ENCODE results near the gene MANF.

The MANF gene

GRCh38 chr3:51429138-51429537 is 44.0 kb downstream of the MANF start:
- no peak for TF ChIP-seq POLR2AphosphoS5 (IDR thresholded peaks at IDR 0.05; ENCODE audit: low read depth, low read length)
- TF ChIP-seq FOXP2 (optimal IDR thresholded peaks at IDR 0.05; ENCODE audit: borderline replicate concordance, extremely low read depth, extremely low read length, insufficient read depth) = no peak
- TF ChIP-seq SIN3A (IDR thresholded peaks at IDR 0.05; ENCODE audit: borderline replicate concordance, insufficient read depth, low read length) = no peak
- TF ChIP-seq TAF1 (IDR thresholded peaks at IDR 0.05; ENCODE audit: borderline replicate concordance, insufficient read depth, low read length) = no peak
- no peak for TF ChIP-seq REST (IDR thresholded peaks at IDR 0.05; ENCODE audit: insufficient read depth in 1 of 2, low read depth in 2 of 2, low read length in 2 of 2)

- no peak for TF ChIP-seq TAF1 (IDR thresholded peaks at IDR 0.05; ENCODE audit: borderline replicate concordance, insufficient read depth, low read length)
- TF ChIP-seq POLR2AphosphoS5 (IDR thresholded peaks at IDR 0.05; ENCODE audit: low read depth, low read length) = no peak
- no peak for TF ChIP-seq SIN3A (IDR thresholded peaks at IDR 0.05; ENCODE audit: borderline replicate concordance, insufficient read depth, low read length)
- TF ChIP-seq REST (IDR thresholded peaks at IDR 0.05; ENCODE audit: insufficient read depth in 1 of 2, low read depth in 2 of 2, low read length in 2 of 2) = no peak
- no peak for TF ChIP-seq FOXP2 (optimal IDR thresholded peaks at IDR 0.05; ENCODE audit: borderline replicate concordance, extremely low read depth, extremely low read length, insufficient read depth)
Observed at GRCh38 chr3:51434110-51434509, 49.0 kb downstream of the MANF start.

- TF ChIP-seq POLR2AphosphoS5 (IDR thresholded peaks at IDR 0.05; ENCODE audit: low read depth, low read length) (no peak), SIN3A (IDR thresholded peaks at IDR 0.05; ENCODE audit: borderline replicate concordance, insufficient read depth, low read length) (no peak), TAF1 (IDR thresholded peaks at IDR 0.05; ENCODE audit: borderline replicate concordance, insufficient read depth, low read length) (no peak), REST (IDR thresholded peaks at IDR 0.05; ENCODE audit: insufficient read depth in 1 of 2, low read depth in 2 of 2, low read length in 2 of 2) (no peak), FOXP2 (optimal IDR thresholded peaks at IDR 0.05; ENCODE audit: borderline replicate concordance, extremely low read depth, extremely low read length, insufficient read depth) (no peak)
Observed at GRCh38 chr3:51434746-51435327, 49.7 kb downstream of the MANF start.

GRCh38 chr3:51436998-51437639 is 52.0 kb downstream of the MANF start:
- TF ChIP-seq TAF1 (IDR thresholded peaks at IDR 0.05; ENCODE audit: borderline replicate concordance, insufficient read depth, low read length) (no peak), REST (IDR thresholded peaks at IDR 0.05; ENCODE audit: insufficient read depth in 1 of 2, low read depth in 2 of 2, low read length in 2 of 2) (no peak), SIN3A (IDR thresholded peaks at IDR 0.05; ENCODE audit: borderline replicate concordance, insufficient read depth, low read length) (no peak), FOXP2 (optimal IDR thresholded peaks at IDR 0.05; ENCODE audit: borderline replicate concordance, extremely low read depth, extremely low read length, insufficient read depth) (no peak), POLR2AphosphoS5 (IDR thresholded peaks at IDR 0.05; ENCODE audit: low read depth, low read length) (no peak)

Data from PFSK-1 (cell line).